A549 (cell line): ENCODE results near the gene RHBDL1. TPM values are rescaled to one million over a fixed set of nuclear protein-coding genes. Genes with fewer than 3 reads are reported as not detected.

Experiments
- ATAC-seq, 2 experiments: fragments of 200-7000 bp in 1 of 2; fragments of >200 bp in 1 of 2; cut with Nextera tagmentation in 1 of 2; cut with Tn5 transposase in 1 of 2; 3 replicates each; pipeline versions ENCODE4 v1.8.0 to v1.9.1; 2018 to 2020; ENCODE audit warnings: mild to moderate bottlenecking in 1 of 2, moderate library complexity in 1 of 2
- CTCF ChIA-PET: fragments of 300-600 bp; sonication (Branson Sonifier 250); formaldehyde crosslinking; extraction: SDS; loops from one replicate; lab custom pipeline; 2021; ENCODE audit warnings: antibody characterized with exemption, inconsistent platforms; lab: Yijun Ruan, JAX
- POLR2A ChIA-PET: fragments of 350-600 bp; formaldehyde crosslinking; extraction: SDS; loops from one replicate; lab custom pipeline; 2021; ENCODE audit warnings: antibody characterized with exemption, inconsistent platforms; lab: Yijun Ruan, JAX
- DNase-seq, 2 experiments: peaks; one replicate each; pipeline versions ENCODE4 v3.0.0 to v3.0.0-alpha.2; 2011 to 2016; ENCODE audit warnings: low read depth in 1 of 2, low spot score in 1 of 2
- FAIRE-seq: peaks from 2 replicates; lab custom pipeline; 2011; peaks lifted over from hg19 to GRCh38; lab: Jason Lieb, UNC
- H3K27ac ChIP-seq, 2 experiments: fragments of >200 bp; sonication (Bioruptor Twin); formaldehyde crosslinking; 3 replicates each; pipeline ENCODE4 v1.5.1; 2016 to 2017
- H3K4me1 ChIP-seq: fragments of >200 bp; sonication (Bioruptor Twin); formaldehyde crosslinking; 3 replicates; pipeline ENCODE4 v1.6.1; 2016
- H3K4me2 ChIP-seq: fragments of >200 bp; sonication (Bioruptor Twin); formaldehyde crosslinking; 3 replicates; pipeline ENCODE4 v1.6.1; 2016
- H3K4me3 ChIP-seq: fragments of >200 bp; sonication (Bioruptor Twin); formaldehyde crosslinking; 3 replicates; pipeline ENCODE4 v1.5.1; 2016
- H3K9me3 ChIP-seq: fragments of >200 bp; sonication (Bioruptor Twin); formaldehyde crosslinking; 3 replicates; pipeline ENCODE4 v1.6.1; 2016
- ATOH8 ChIP-seq: fragments of 250-450 bp; sonication (Bioruptor Pico); IDR thresholded peaks from 2 replicates; pipeline ENCODE4 v1.5.0; 2020; ENCODE audit warnings: low read depth, mild to moderate bottlenecking, moderate library complexity
- CBX8 ChIP-seq: fragments of 200-600 bp; sonication (generic); IDR thresholded peaks from 2 replicates; pipeline ENCODE4 v1.6.1; 2016
- CEBPB ChIP-seq, 2 experiments: fragments of >200 bp in 1 of 2; sonication (Bioruptor Twin) in 1 of 2; formaldehyde crosslinking in 1 of 2; IDR thresholded peaks; 2 replicates each; pipeline ENCODE4 v1.6.1; 2012 to 2016
- CTCF ChIP-seq: fragments of >200 bp; sonication (Bioruptor Twin); formaldehyde crosslinking; IDR thresholded peaks from 3 replicates; pipeline ENCODE4 v1.5.1; 2016
- E2F6 ChIP-seq: IDR thresholded peaks from 2 replicates; pipeline ENCODE4 v1.6.1; 2012; ENCODE audit warnings: low read depth, borderline replicate concordance
- EHF ChIP-seq: fragments of 250-450 bp; sonication (Bioruptor Pico); IDR thresholded peaks from 2 replicates; pipeline ENCODE4 v1.5.0; 2020; ENCODE audit warnings: mild to moderate bottlenecking
- GATA3 ChIP-seq: IDR thresholded peaks from 2 replicates; pipeline ENCODE4 v1.6.1; 2012; ENCODE audit warnings: borderline replicate concordance
- HMGXB4 ChIP-seq: fragments of 250-450 bp; sonication (Bioruptor Pico); IDR thresholded peaks from 2 replicates; pipeline ENCODE4 v1.5.0; 2021; ENCODE audit warnings: mild to moderate bottlenecking, moderate library complexity, borderline replicate concordance
- JUN ChIP-seq, 2 experiments: fragments of >200 bp; sonication (Bioruptor Twin); formaldehyde crosslinking; IDR thresholded peaks; 2 replicates in 1 of 2; 3 replicates in 1 of 2; pipeline ENCODE4 v1.6.1; 2016 to 2017
- KDM5A ChIP-seq: fragments of 200-600 bp; sonication (generic); IDR thresholded peaks from 2 replicates; pipeline ENCODE4 v1.6.1; 2016; ENCODE audit warnings: antibody characterized with exemption, mild to moderate bottlenecking
- NFE2L2 ChIP-seq: fragments of 150-350 bp; conservative IDR thresholded peaks from 2 replicates; pipeline ENCODE4 v1.6.1; 2014; ENCODE audit warnings: low read length
- NR3C1 ChIP-seq: fragments of >200 bp; sonication (Bioruptor Twin); formaldehyde crosslinking; IDR thresholded peaks from 3 replicates; pipeline ENCODE4 v1.6.1; 2017
- PHF8 ChIP-seq: fragments of 200-600 bp; sonication (generic); IDR thresholded peaks from 2 replicates; pipeline ENCODE4 v1.6.1; 2016; ENCODE audit warnings: low read depth, mild to moderate bottlenecking, antibody characterized with exemption, moderate library complexity, borderline replicate concordance
- RAD21 ChIP-seq, 2 experiments: fragments of >200 bp in 1 of 2; sonication (Bioruptor Twin) in 1 of 2; formaldehyde crosslinking in 1 of 2; IDR thresholded peaks in 1 of 2; conservative IDR thresholded peaks in 1 of 2; 2 replicates in 1 of 2; 3 replicates in 1 of 2; pipeline ENCODE4 v1.6.1; 2012 to 2018; ENCODE audit warnings: inconsistent platforms in 1 of 2
- RARB ChIP-seq: fragments of 250-450 bp; sonication (Bioruptor Pico); IDR thresholded peaks from 2 replicates; pipeline ENCODE4 v1.8.0; 2021; ENCODE audit warnings: mild to moderate bottlenecking, moderate library complexity
- SREBF2 ChIP-seq: fragments of 450-650 bp; IDR thresholded peaks from 2 replicates; pipeline ENCODE4 v1.6.1; 2014; ENCODE audit warnings: mild to moderate bottlenecking, moderate library complexity
- USF2 ChIP-seq: fragments of 450-650 bp; IDR thresholded peaks from 2 replicates; pipeline ENCODE4 v1.6.1; 2014; ENCODE audit warnings: antibody characterized with exemption
- ZFP36 ChIP-seq: fragments of 450-650 bp; IDR thresholded peaks from 2 replicates; pipeline ENCODE4 v1.6.1; 2014; ENCODE audit warnings: borderline replicate concordance; ENCODE audit not compliant: partially characterized antibody
- WGBS: methylation state at CpG from one replicate; pipeline ENCODE4 v1.1.6; 2017; ENCODE audit errors: missing lambda C conversion rate; 5-methylcytosine and 5-hydroxymethylcytosine counted together
- polyA plus RNA-seq, 4 experiments: library from polyadenylated mRNA; depleted of rRNA in 3 of 4; stranded (reverse); fragments of >200 nt; fragmentation: RNase III in 1 of 4; extraction: RNeasy Plus Mini Kit Qiagen cat#74134 plus additional on column Dnase treatment in 1 of 4; gene quantifications; 2 replicates in 3 of 4; 3 replicates in 1 of 4; pipeline ENCODE4 v1.2.3, GENCODE V29; 2011 to 2017

Gene RHBDL1
- polyA plus RNA-seq, 2 of the 4 experiments (the other 2 are of a cell fraction): 0.56 to 1.4 TPM

GRCh38 chr16:636206-637080 lies 39.0 kb upstream of the RHBDL1 start, which contains the start of gene METTL26 (continued):
- peak; percentile 29; the same call in 1 of the 2 replicates for TF ChIP-seq PHF8
- TF ChIP-seq ATOH8 (CRISPR knock-in tag): peak; percentile 57; the same call in 1 of the 2 replicates
- peak; percentile 95 for TF ChIP-seq SREBF2
- TF ChIP-seq HMGXB4: peak; percentile 94
- no peak for TF ChIP-seq GATA3
- TF ChIP-seq ZFP36: no peak
- TF ChIP-seq NR3C1: no peak
- peak; percentile 70 for TF ChIP-seq E2F6
- no peak for TF ChIP-seq EHF (CRISPR knock-in tag)
- peak in 1 of 2 experiments; percentile 26; a peak in 2 of 5 replicates for TF ChIP-seq RAD21 (conservative IDR thresholded peaks at IDR 0.05 in 1 of 2, IDR thresholded peaks at IDR 0.05 in 1 of 2)
- no peak for TF ChIP-seq CBX8
- TF ChIP-seq CEBPB (IDR thresholded peaks at IDR 0.05): peak in 1 of 2 experiments; percentile 37; a peak in 1 of 4 replicates
- no peak for TF ChIP-seq USF2
- TF ChIP-seq CTCF: no peak
- TF ChIP-seq RARB (CRISPR knock-in tag): no peak
- TF ChIP-seq KDM5A: no peak
- no peak for TF ChIP-seq NFE2L2

- 43% methylated on average over 27 of the region's 53 CpGs for WGBS
Measured at GRCh38 chr16:637081-638018, 38.1 kb upstream of the RHBDL1 start.

More at GRCh38 chr16:637081-638018, 38.1 kb upstream of the RHBDL1 start:
- peak overlapping the region; percentile 78 for H3K4me3 ChIP-seq
- ATAC-seq (peak in 1 of 2 experiments; percentile 3; a peak in 3 of 6 replicates), DNase-seq (peak; percentile 90 to 91)
- H3K9me3 ChIP-seq: no peaks in the 10 kb centered on the region
- POLR2A ChIA-PET: interaction anchor here (1.3 to 1.6 kb wide), 2 partner anchors 47 to 50 kb away, joined by 4 read pairs; partner anchors contain the start of gene RAB40C
- peak overlapping the region; percentile 78 for H3K4me2 ChIP-seq
- 0 out of 2 replicates have a peak, but pooled peaks have one; percentile 19 for TF ChIP-seq USF2
- no peak for TF ChIP-seq JUN (IDR thresholded peaks at IDR 0.05)
- TF ChIP-seq, all 56 proteins: peak for 1
- FAIRE-seq: no peak
- Histone ChIP-seq H3K27ac (peak overlapping the region; percentile 83 to 91), H3K4me1 (peaks cover 24% of the 10 kb centered on the region)
- CTCF ChIA-PET: interaction anchor here (0.6 to 2.7 kb wide), 11 partner anchors 11 to 168 kb away, joined by 3 to 12 read pairs (median 6); partner anchors contain the start of gene RHOT2
